IPS-20b (cell line): ENCODE results near the gene CBFA2T2.
"Not testable (repeated sequence)": the region's sequence is repeated elsewhere in the genome, so short reads cannot be mapped to it uniquely, and the experiment has no call there.

Experiments
- H3K27ac ChIP-seq: one replicate; pipeline ENCODE4 v1.5.1; 2013; ENCODE audit warnings: low read length
- H3K27me3 ChIP-seq: 2 replicates; pipeline ENCODE4 v1.6.1; 2013; ENCODE audit warnings: mild to moderate bottlenecking, low read length, inconsistent platforms; ENCODE audit not compliant: insufficient read depth
- H3K36me3 ChIP-seq: 2 replicates; pipeline ENCODE4 v1.6.1; 2013; ENCODE audit warnings: low read depth, mild to moderate bottlenecking, inconsistent platforms, low read length, moderate library complexity; ENCODE audit not compliant: insufficient read depth
- H3K4me1 ChIP-seq: 2 replicates; pipeline ENCODE4 v1.6.1; 2013; ENCODE audit warnings: mild to moderate bottlenecking, control low read depth, inconsistent platforms, low read length, moderate library complexity; ENCODE audit not compliant: insufficient read depth
- H3K4me3 ChIP-seq: 2 replicates; pipeline ENCODE4 v1.5.1; 2013; ENCODE audit warnings: mild to moderate bottlenecking, low read length, inconsistent platforms
- H3K9ac ChIP-seq: 2 replicates; pipeline ENCODE4 v1.6.1; 2013; ENCODE audit warnings: low read depth, mild to moderate bottlenecking, inconsistent platforms, low read length, moderate library complexity
- H3K9me3 ChIP-seq: 2 replicates; pipeline ENCODE4 v1.6.1; 2013; ENCODE audit warnings: mild to moderate bottlenecking, low read depth, low read length, inconsistent platforms; ENCODE audit not compliant: insufficient read depth

Gene CBFA2T2

GRCh38 chr20:33569802-33570391 lies 80.0 kb downstream of the CBFA2T2 start:
- Histone ChIP-seq H3K4me1 (peaks cover 26% of the 10 kb centered on the region), H3K27ac (no peak overlapping the region), H3K9me3 (no peaks in the 10 kb centered on the region), H3K36me3 (no peaks in the 10 kb centered on the region), H3K4me3 (no peak overlapping the region), H3K27me3 (peaks cover 25% of the 10 kb centered on the region; the same call in 1 of the 2 replicates), H3K9ac (no peak overlapping the region; the same call in 1 of the 2 replicates)

GRCh38 chr20:33570743-33571142 lies 80.8 kb downstream of the CBFA2T2 start:
- no peaks in the 10 kb centered on the region for H3K36me3 ChIP-seq
- peaks cover 25% of the 10 kb centered on the region; the same call in 1 of the 2 replicates for H3K27me3 ChIP-seq
- H3K4me3 ChIP-seq: no peak overlapping the region
- H3K9me3 ChIP-seq: no peaks in the 10 kb centered on the region
- H3K4me1 ChIP-seq: peaks cover 26% of the 10 kb centered on the region
- H3K9ac ChIP-seq: peak overlapping the region; percentile 45; the same call in 1 of the 2 replicates
- H3K27ac ChIP-seq: no peak overlapping the region

- not testable (repeated sequence) for H3K4me3 ChIP-seq, H3K9me3 ChIP-seq, H3K36me3 ChIP-seq, H3K9ac ChIP-seq, H3K27ac ChIP-seq
- Histone ChIP-seq H3K27me3 (peaks cover 11% of the 10 kb centered on the region; the same call in 1 of the 2 replicates), H3K4me1 (peaks cover 26% of the 10 kb centered on the region)
Measured at GRCh38 chr20:33573268-33573667, 83.4 kb downstream of the CBFA2T2 start.

- Histone ChIP-seq H3K4me3 (no peak overlapping the region), H3K27ac (no peak overlapping the region), H3K9ac (no peak overlapping the region), H3K27me3 (peaks cover 8% of the 10 kb centered on the region; the same call in 1 of the 2 replicates), H3K4me1 (peaks cover 9% of the 10 kb centered on the region), H3K36me3 (no peaks in the 10 kb centered on the region), H3K9me3 (no peaks in the 10 kb centered on the region)
Measured at GRCh38 chr20:33575282-33575681, 85.4 kb downstream of the CBFA2T2 start.

GRCh38 chr20:33576432-33577125 lies 86.7 kb downstream of the CBFA2T2 start:
- H3K9ac ChIP-seq: no peak overlapping the region
- no peak overlapping the region for H3K4me3 ChIP-seq
- no peaks in the 10 kb centered on the region for H3K9me3 ChIP-seq
- H3K36me3 ChIP-seq: no peaks in the 10 kb centered on the region
- no peaks in the 10 kb centered on the region for H3K27me3 ChIP-seq
- no peak overlapping the region for H3K27ac ChIP-seq
- peaks cover 4% of the 10 kb centered on the region; the same call in 1 of the 2 replicates for H3K4me1 ChIP-seq

GRCh38 chr20:33578510-33578909 lies 88.6 kb downstream of the CBFA2T2 start:
- Histone ChIP-seq H3K36me3 (no peaks in the 10 kb centered on the region), H3K27ac (no peak overlapping the region), H3K9me3 (no peaks in the 10 kb centered on the region), H3K4me3 (no peak overlapping the region), H3K9ac (no peak overlapping the region), H3K4me1 (peaks cover 5% of the 10 kb centered on the region; the same call in 1 of the 2 replicates), H3K27me3 (no peaks in the 10 kb centered on the region)

GRCh38 chr20:33583143-33583542 lies 93.2 kb downstream of the CBFA2T2 start:
- Histone ChIP-seq H3K36me3 (no peaks in the 10 kb centered on the region), H3K27me3 (no peaks in the 10 kb centered on the region), H3K4me1 (peaks cover 5% of the 10 kb centered on the region; the same call in 1 of the 2 replicates)

GRCh38 chr20:33584976-33585375 lies 95.1 kb downstream of the CBFA2T2 start:
- Histone ChIP-seq H3K27me3 (no peaks in the 10 kb centered on the region), H3K27ac (no peak overlapping the region), H3K4me3 (no peak overlapping the region), H3K36me3 (no peaks in the 10 kb centered on the region), H3K9ac (no peak overlapping the region), H3K4me1 (peaks cover 5% of the 10 kb centered on the region; the same call in 1 of the 2 replicates), H3K9me3 (no peaks in the 10 kb centered on the region)

More at GRCh38 chr20:33583143-33583542, 93.2 kb downstream of the CBFA2T2 start:
- Histone ChIP-seq H3K4me3 (no peak overlapping the region), H3K9me3 (no peaks in the 10 kb centered on the region), H3K27ac (no peak overlapping the region), H3K9ac (no peak overlapping the region)

GRCh38 chr20:33585413-33585812 lies 95.5 kb downstream of the CBFA2T2 start:
- Histone ChIP-seq H3K27me3 (no peaks in the 10 kb centered on the region), H3K36me3 (no peaks in the 10 kb centered on the region), H3K9ac (no peak overlapping the region), H3K27ac (no peak overlapping the region), H3K4me3 (no peak overlapping the region), H3K9me3 (no peaks in the 10 kb centered on the region), H3K4me1 (peaks cover 5% of the 10 kb centered on the region; the same call in 1 of the 2 replicates)

- Histone ChIP-seq H3K36me3 (no peaks in the 10 kb centered on the region), H3K4me1 (no peaks in the 10 kb centered on the region), H3K4me3 (no peak overlapping the region), H3K27ac (no peak overlapping the region), H3K9ac (0 out of 2 replicates have a peak overlapping the region, but pooled peaks have one; percentile 16), H3K9me3 (no peaks in the 10 kb centered on the region), H3K27me3 (no peaks in the 10 kb centered on the region)
Measured at GRCh38 chr20:33589059-33589458, 99.2 kb downstream of the CBFA2T2 start.

- H3K9ac ChIP-seq, H3K36me3 ChIP-seq, H3K27ac ChIP-seq, H3K27me3 ChIP-seq, H3K4me3 ChIP-seq, H3K4me1 ChIP-seq, H3K9me3 ChIP-seq: not testable (repeated sequence)
Measured at GRCh38 chr20:33591901-33592300, 102.0 kb downstream of the CBFA2T2 start.

- H3K36me3 ChIP-seq: no peaks in the 10 kb centered on the region
- no peak overlapping the region for H3K9ac ChIP-seq
- peaks cover 5% of the 10 kb centered on the region; the same call in 1 of the 2 replicates for H3K9me3 ChIP-seq
- no peak overlapping the region for H3K4me3 ChIP-seq
- no peaks in the 10 kb centered on the region for H3K4me1 ChIP-seq
- H3K27me3 ChIP-seq: no peaks in the 10 kb centered on the region
- H3K27ac ChIP-seq: no peak overlapping the region
Measured at GRCh38 chr20:33594743-33595142, 104.8 kb downstream of the CBFA2T2 start.
